NCI-H128 (cell line): ENCODE data around the gene HAUS7.

Experiments used
- DNase-seq: peaks from one replicate; lab custom pipeline; 2025; ENCODE audit not compliant: unreplicated experiment; lab: John Stamatoyannopoulos, UW

The HAUS7 gene

GRCh38 chrX:153457136-153457825 lies 13.1 kb downstream of the HAUS7 start:
- DNase-seq = no peak

GRCh38 chrX:153456704-153457103 lies 13.7 kb downstream of the HAUS7 start:
- no peak for DNase-seq

GRCh38 chrX:153456161-153456560 lies 14.2 kb downstream of the HAUS7 start:
- no peak for DNase-seq

- no peak for DNase-seq
Measured at GRCh38 chrX:153455571-153455970, 14.8 kb downstream of the HAUS7 start.

GRCh38 chrX:153454901-153455550 lies 15.3 kb downstream of the HAUS7 start:
- DNase-seq = no peak

- DNase-seq = no peak
Measured at GRCh38 chrX:153450949-153451277, 19.5 kb downstream of the HAUS7 start.

GRCh38 chrX:153450114-153450948 lies 20.0 kb downstream of the HAUS7 start:
- no peak for DNase-seq

- no peak for DNase-seq
Measured at GRCh38 chrX:153449368-153450113, 20.8 kb downstream of the HAUS7 start.

- DNase-seq = no peak
Measured at GRCh38 chrX:153448556-153449367, 21.6 kb downstream of the HAUS7 start.

GRCh38 chrX:153447581-153447960 lies 22.8 kb downstream of the HAUS7 start:
- no peak for DNase-seq

- DNase-seq = no peak
Measured at GRCh38 chrX:153446950-153447580, 23.3 kb downstream of the HAUS7 start.

- no peak for DNase-seq
Measured at GRCh38 chrX:153446636-153446936, 23.8 kb downstream of the HAUS7 start.

GRCh38 chrX:153445856-153446635 lies 24.3 kb downstream of the HAUS7 start, which contains the start of gene TREX2:
TREX2 (minus strand) TSS chrX:153446056; CDS start chrX:153445430, 626 bp downstream.
- no peak for DNase-seq

GRCh38 chrX:153445106-153445855 lies 25.1 kb downstream of the HAUS7 start:
- no peak for DNase-seq

GRCh38 chrX:153444333-153445011 lies 25.9 kb downstream of the HAUS7 start:
- DNase-seq = no peak

GRCh38 chrX:153443476-153444332 lies 26.7 kb downstream of the HAUS7 start:
- no peak for DNase-seq

GRCh38 chrX:153442463-153442862 lies 27.9 kb downstream of the HAUS7 start:
- no peak for DNase-seq
